ENCODE data around the gene RAB37.

- TF ChIP-seq CTCF (IDR thresholded peaks at IDR 0.05; ENCODE audit: low read length) (no peak), EZH2 (IDR thresholded peaks at IDR 0.05; ENCODE audit: borderline replicate concordance, low read length) (no peak)
These were observed 41.4 kb upstream of the RAB37 start for GRCh38 chr17:74695629-74696028.
